Ascending aorta (tissue), 2 donors: ENCODE measurements around the gene FOCAD. TPM values are rescaled to one million over a fixed set of nuclear protein-coding genes. Genes with fewer than 3 reads are reported as not detected.

Source experiments
- DNase-seq, 2 donors: peaks; one replicate each; pipeline ENCODE4 v3.0.0-alpha.2; 2019; ENCODE audit warnings: low spot score in 2 of 2
- H3K27ac ChIP-seq, 2 donors: fragments of 200-600 bp; sonication (generic); one replicate each; pipeline ENCODE4 v1.5.1; 2016 to 2017; ENCODE audit warnings: mild to moderate bottlenecking in 1 of 2
- H3K27me3 ChIP-seq: fragments of 200-600 bp; sonication (generic); one replicate; pipeline ENCODE4 v1.5.1; 2017
- H3K36me3 ChIP-seq, 2 donors: fragments of 200-600 bp; sonication (generic); one replicate each; pipeline ENCODE4 v1.5.1; 2016
- H3K4me1 ChIP-seq, 2 donors: fragments of 200-600 bp; sonication (generic); one replicate each; pipeline ENCODE4 v1.5.1; 2016 to 2017; ENCODE audit warnings: mild to moderate bottlenecking in 1 of 2
- H3K4me3 ChIP-seq, 2 donors: fragments of 200-600 bp; sonication (generic); one replicate each; pipeline ENCODE4 v1.5.1; 2016 to 2017; ENCODE audit warnings: mild to moderate bottlenecking in 1 of 2
- H3K9me3 ChIP-seq, 2 donors: fragments of 200-600 bp; sonication (generic); one replicate each; pipeline ENCODE4 v1.5.1; 2016
- intact Hi-C: fragments of 100-400 bp; cut with DNase I; formaldehyde crosslinking; loops from one replicate; pipeline ENCODE4 v1.15.1; 2023
- total RNA-seq: library from RNA; depleted of rRNA; stranded (reverse); fragments of >200 nt; gene quantifications from one replicate; pipeline ENCODE4 v1.1.0, GENCODE V29; 2016
- TF ChIP-seq, protein P1 (sequence below), 3 experiments: fragments of 200-600 bp in 2 of 3; fragments of 450-650 bp in 1 of 3; sonication (generic) in 2 of 3; IDR thresholded peaks; one replicate each; pipeline ENCODE4 v1.5.1; 2016 to 2019; ENCODE audit warnings: antibody characterized with exemption in 3 of 3, mild to moderate bottlenecking in 1 of 3, moderate library complexity in 1 of 3

The FOCAD gene
- total RNA-seq, 1 donor from 2014 or later = 64.3 TPM

DNA sequence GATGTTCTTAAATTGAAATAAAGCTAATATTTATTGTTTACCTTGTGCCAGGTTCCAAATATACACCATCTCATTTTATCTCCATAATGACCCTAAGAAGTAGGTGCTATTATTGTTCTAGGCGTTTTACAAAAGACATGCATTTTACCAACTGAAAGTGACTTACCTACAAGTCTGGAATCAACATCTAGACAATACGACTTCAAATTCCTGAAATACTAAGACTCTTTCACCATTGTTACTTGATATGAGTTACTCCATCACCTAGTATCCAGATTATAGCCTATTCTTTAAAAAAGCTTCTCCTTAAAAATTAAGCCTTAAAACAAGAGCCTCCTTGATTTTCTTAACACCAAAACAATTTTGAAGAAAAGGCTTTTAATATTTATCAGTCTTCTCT, 334.1 kb downstream of the FOCAD start:
- DNase-seq = no peak
- H3K4me1 ChIP-seq = peaks cover 0 to 15% of the 10 kb centered on the region in 2 donors
- no peak overlapping the region for H3K27ac ChIP-seq
- intact Hi-C loops = no loop called here
- TF ChIP-seq, protein P1, sequence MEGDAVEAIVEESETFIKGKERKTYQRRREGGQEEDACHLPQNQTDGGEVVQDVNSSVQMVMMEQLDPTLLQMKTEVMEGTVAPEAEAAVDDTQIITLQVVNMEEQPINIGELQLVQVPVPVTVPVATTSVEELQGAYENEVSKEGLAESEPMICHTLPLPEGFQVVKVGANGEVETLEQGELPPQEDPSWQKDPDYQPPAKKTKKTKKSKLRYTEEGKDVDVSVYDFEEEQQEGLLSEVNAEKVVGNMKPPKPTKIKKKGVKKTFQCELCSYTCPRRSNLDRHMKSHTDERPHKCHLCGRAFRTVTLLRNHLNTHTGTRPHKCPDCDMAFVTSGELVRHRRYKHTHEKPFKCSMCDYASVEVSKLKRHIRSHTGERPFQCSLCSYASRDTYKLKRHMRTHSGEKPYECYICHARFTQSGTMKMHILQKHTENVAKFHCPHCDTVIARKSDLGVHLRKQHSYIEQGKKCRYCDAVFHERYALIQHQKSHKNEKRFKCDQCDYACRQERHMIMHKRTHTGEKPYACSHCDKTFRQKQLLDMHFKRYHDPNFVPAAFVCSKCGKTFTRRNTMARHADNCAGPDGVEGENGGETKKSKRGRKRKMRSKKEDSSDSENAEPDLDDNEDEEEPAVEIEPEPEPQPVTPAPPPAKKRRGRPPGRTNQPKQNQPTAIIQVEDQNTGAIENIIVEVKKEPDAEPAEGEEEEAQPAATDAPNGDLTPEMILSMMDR (IDR thresholded peaks at IDR 0.05) = no peak
- H3K9me3 ChIP-seq = no peaks in the 10 kb centered on the region
- peaks cover 0 to 3% of the 10 kb centered on the region in 2 donors for H3K36me3 ChIP-seq
- no peaks in the 10 kb centered on the region for H3K27me3 ChIP-seq
- no peak overlapping the region for H3K4me3 ChIP-seq

DNA sequence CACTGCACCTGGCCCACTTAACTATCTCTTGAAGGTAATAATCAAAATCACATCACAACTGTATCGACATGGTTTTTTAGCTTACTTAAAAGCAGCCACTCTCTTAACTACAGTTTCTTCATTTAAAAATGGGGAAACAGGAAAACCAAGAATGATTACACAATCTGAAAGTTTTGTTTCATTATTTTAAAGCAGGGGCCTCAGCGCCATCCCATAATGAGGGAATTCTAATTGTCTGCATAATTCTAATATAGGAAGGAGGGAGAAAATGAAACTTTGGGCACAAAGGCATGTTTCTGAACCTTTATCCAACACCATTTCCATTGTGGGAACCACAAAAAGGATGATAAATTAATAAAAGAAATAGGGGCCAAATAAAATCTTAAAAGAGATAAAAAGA, 339.8 kb downstream of the FOCAD start:
- TF ChIP-seq, protein P1 (IDR thresholded peaks at IDR 0.05) = no peak

DNA sequence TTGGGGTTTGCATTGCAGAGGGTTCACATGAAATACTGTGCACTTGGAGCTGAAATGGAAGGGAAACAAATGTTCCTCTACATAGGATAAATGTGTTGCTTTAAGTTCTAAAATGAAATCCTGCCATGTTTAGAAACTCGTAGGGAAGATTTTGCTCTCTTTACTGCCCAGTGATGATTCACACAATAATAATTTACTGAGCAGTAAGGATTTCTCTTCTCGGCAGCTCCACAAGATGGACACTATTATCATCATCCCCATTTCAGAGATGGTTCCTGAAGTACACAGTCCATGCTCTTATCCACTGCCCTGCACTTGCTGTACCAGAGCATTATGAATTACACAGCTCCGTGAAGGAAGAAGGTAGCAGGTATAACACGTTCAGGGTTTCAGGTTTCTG, 343.2 kb downstream of the FOCAD start:
- intact Hi-C loops = no loop called here
- H3K4me1 ChIP-seq = peaks cover 0 to 4% of the 10 kb centered on the region in 2 donors
- H3K27me3 ChIP-seq = no peaks in the 10 kb centered on the region
- TF ChIP-seq, protein P1 (IDR thresholded peaks at IDR 0.05) = no peak
- H3K4me3 ChIP-seq = no peak overlapping the region
- no peak overlapping the region for H3K27ac ChIP-seq
- no peak for DNase-seq
- H3K36me3 ChIP-seq = no peaks in the 10 kb centered on the region
- no peaks in the 10 kb centered on the region for H3K9me3 ChIP-seq

More for the DNA sequence above, 339.8 kb downstream of the FOCAD start:
- DNase-seq = no peak
- no peaks in the 10 kb centered on the region for H3K36me3 ChIP-seq
- no peak overlapping the region for H3K27ac ChIP-seq
- no peak overlapping the region for H3K4me3 ChIP-seq
- intact Hi-C loops = no loop called here
- H3K9me3 ChIP-seq = no peaks in the 10 kb centered on the region
- H3K27me3 ChIP-seq = no peaks in the 10 kb centered on the region
- no peaks in the 10 kb centered on the region for H3K4me1 ChIP-seq

DNA sequence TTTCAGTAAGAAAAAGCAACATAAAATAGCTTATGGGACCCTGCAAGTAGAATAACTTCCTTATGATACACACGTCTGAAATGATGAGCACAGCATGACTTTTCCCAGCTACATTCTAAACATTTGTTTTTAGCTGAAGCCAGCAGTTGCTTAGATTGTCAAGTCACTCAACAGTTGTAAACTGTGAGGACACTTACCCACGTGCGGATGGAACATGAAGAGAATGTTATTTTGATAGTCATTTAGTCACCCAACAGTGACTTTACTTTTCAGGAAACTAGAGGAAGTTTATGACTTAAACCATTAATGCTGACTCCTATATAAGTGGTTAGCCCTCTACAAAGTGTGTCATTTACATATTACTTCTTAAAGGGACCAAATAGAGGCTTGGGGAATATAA, 344.4 kb downstream of the FOCAD start:
- TF ChIP-seq, protein P1 (IDR thresholded peaks at IDR 0.05) = no peak
- intact Hi-C loops = no loop called here
- no peaks in the 10 kb centered on the region for H3K9me3 ChIP-seq
- no peak overlapping the region for H3K4me3 ChIP-seq
- H3K4me1 ChIP-seq = peaks cover 0 to 4% of the 10 kb centered on the region in 2 donors
- no peak for DNase-seq
- H3K36me3 ChIP-seq = no peaks in the 10 kb centered on the region
- H3K27me3 ChIP-seq = no peaks in the 10 kb centered on the region
- peak overlapping the region in 1 of 2 donors; percentile 20 for H3K27ac ChIP-seq

DNA sequence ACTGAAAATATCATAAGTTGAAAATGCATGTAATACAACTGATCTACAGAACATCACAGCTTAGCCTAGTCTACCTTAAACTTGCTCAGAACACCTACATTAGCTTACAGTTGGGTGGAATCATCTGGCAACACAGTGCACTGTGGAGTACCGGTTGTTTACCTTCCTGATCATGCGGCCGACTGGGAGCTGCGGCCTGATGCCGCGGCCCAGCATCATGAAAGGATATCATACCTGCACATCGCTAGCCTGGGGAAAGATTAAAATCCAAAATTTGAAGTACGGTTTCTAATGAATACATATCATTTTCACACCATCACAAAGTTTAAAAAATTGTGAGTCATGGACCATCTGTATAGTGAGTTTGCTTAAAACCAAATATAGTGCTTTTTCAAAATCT, 345.6 kb downstream of the FOCAD start:
- no peaks in the 10 kb centered on the region for H3K9me3 ChIP-seq
- DNase-seq = no peak
- H3K27me3 ChIP-seq = no peaks in the 10 kb centered on the region
- H3K36me3 ChIP-seq = no peaks in the 10 kb centered on the region
- peaks cover 0 to 4% of the 10 kb centered on the region in 2 donors for H3K4me1 ChIP-seq
- TF ChIP-seq, protein P1 (IDR thresholded peaks at IDR 0.05) = no peak
- H3K4me3 ChIP-seq = no peak overlapping the region
- intact Hi-C loops = loop anchor here (2.0 to 5.0 kb wide), 2 partner anchors 41 to 47 kb away; no protein-coding TSS in a partner anchor
- H3K27ac ChIP-seq = no peak overlapping the region
